Regular cardiac myocyte (primary cell): ENCODE data around the gene TMEM147. TPM values are rescaled to one million over a fixed set of nuclear protein-coding genes. Genes with fewer than 3 reads are reported as not detected.

Experiments
- total RNA-seq: library from RNA; depleted of rRNA; stranded (reverse); fragments of >200 nt; gene quantifications from 2 replicates; pipeline ENCODE4 v1.2.3, GENCODE V29; 2014

Gene TMEM147
- total RNA-seq, result 83.2 and 98.7 TPM in 2 replicates

GRCh38 chr19:35545001-35545854 lies at the start of gene TMEM147:
TSS of gene TMEM147 (plus strand) at chr19:35545626. CDS start at chr19:35545740, 114 bp downstream.

GRCh38 chr19:35513628-35514281 lies 31.7 kb upstream of the TMEM147 start, which contains the start of gene DMKN:
TSS of gene DMKN (minus strand) at chr19:35513649. CDS start at chr19:35513475, 174 bp downstream.

GRCh38 chr19:35528218-35529038 lies 17.0 kb upstream of the TMEM147 start, which contains the start of gene SBSN:
TSS of gene SBSN (minus strand) at chr19:35528311. CDS start at chr19:35528281, 30 bp downstream.

GRCh38 chr19:35533201-35533821 lies 12.1 kb upstream of the TMEM147 start, which contains the start of gene GAPDHS:
TSS of gene GAPDHS (plus strand) at chr19:35533456. CDS start at chr19:35533528, 72 bp downstream.

GRCh38 chr19:35563207-35563829 lies 17.9 kb downstream of the TMEM147 start, which contains the start of gene ATP4A:
TSS of gene ATP4A (minus strand) at chr19:35563658. CDS start at chr19:35563629, 29 bp downstream.

GRCh38 chr19:35585848-35586247 lies 40.4 kb downstream of the TMEM147 start, which contains the start of gene PMIS2:
TSS of gene PMIS2 (plus strand) at chr19:35586173. CDS start at chr19:35586260, 87 bp downstream.

Other genes with a start within 250 kb of the TMEM147 start
- 0.96 and 1.7 TPM in 2 replicates for gene CD22, start 216.4 kb upstream of the TMEM147 start, total RNA-seq
- gene FFAR1, start 197.7 kb upstream of the TMEM147 start, total RNA-seq, result not detected in 2 replicates
- gene FFAR3, start 187.2 kb upstream of the TMEM147 start, total RNA-seq, result not detected in 2 replicates
- not detected in 2 replicates for gene GPR42, start 174.6 kb upstream of the TMEM147 start, total RNA-seq
- gene FFAR2, start 97.4 kb upstream of the TMEM147 start, total RNA-seq, result not detected in 2 replicates
- not detected in 2 replicates for gene KRTDAP, start 55.2 kb upstream of the TMEM147 start, total RNA-seq
- 0.77 and 2.5 TPM in 2 replicates for gene DMKN, start 32.0 kb upstream of the TMEM147 start, total RNA-seq
- 0.19 and 2.0 TPM in 2 replicates for gene SBSN, start 17.3 kb upstream of the TMEM147 start, total RNA-seq
- gene GAPDHS, start 12.2 kb upstream of the TMEM147 start, total RNA-seq, result not detected in 2 replicates
- not detected in 2 replicates for gene ATP4A, start 18.0 kb downstream of the TMEM147 start, total RNA-seq
- not detected in 2 replicates for gene PMIS2, start 40.5 kb downstream of the TMEM147 start, total RNA-seq
- gene HAUS5, start 67.1 kb downstream of the TMEM147 start, total RNA-seq, result 4.8 and 11.1 TPM in 2 replicates
- gene RBM42, start 83.4 kb downstream of the TMEM147 start, total RNA-seq, result 26.2 and 58.3 TPM in 2 replicates
- gene ETV2, start 96.1 kb downstream of the TMEM147 start, total RNA-seq, result 0.19 and 0.28 TPM in 2 replicates
- 282 and 447 TPM in 2 replicates for gene COX6B1, start 102.7 kb downstream of the TMEM147 start, total RNA-seq
- gene UPK1A, start 120.9 kb downstream of the TMEM147 start, total RNA-seq, result under 0.01 TPM in 1 of 2 replicates, not detected in the other
- gene ZBTB32, start 158.9 kb downstream of the TMEM147 start, total RNA-seq, result not detected in 2 replicates
- 2.5 and 3.3 TPM in 2 replicates for gene KMT2B, start 172.4 kb downstream of the TMEM147 start, total RNA-seq
- gene IGFLR1, start 196.8 kb downstream of the TMEM147 start, total RNA-seq, result 0.56 and 1.3 TPM in 2 replicates
- gene U2AF1L4, start 199.8 kb downstream of the TMEM147 start, total RNA-seq, result 7.3 and 7.9 TPM in 2 replicates
- gene PSENEN, start 200.0 kb downstream of the TMEM147 start, total RNA-seq, result 15.1 and 17.5 TPM in 2 replicates
- gene LIN37, start 202.9 kb downstream of the TMEM147 start, total RNA-seq, result 10.5 and 11.0 TPM in 2 replicates
- 36.4 and 96.1 TPM in 2 replicates for gene HSPB6, start 211.4 kb downstream of the TMEM147 start, total RNA-seq
- 2.8 and 4.0 TPM in 2 replicates for gene PROSER3, start 212.6 kb downstream of the TMEM147 start, total RNA-seq
- gene ARHGAP33, start 229.9 kb downstream of the TMEM147 start, total RNA-seq, result 1.7 and 2.9 TPM in 2 replicates